Liver (tissue), 9 donors: ENCODE data around the gene BRD2. TPM values are rescaled to one million over a fixed set of nuclear protein-coding genes. Genes with fewer than 3 reads are reported as not detected.

Experiments used
- DNase-seq: peaks from one replicate; pipeline ENCODE4 v3.0.0-alpha.2; 2017; ENCODE audit warnings: low spot score
- H3K27ac ChIP-seq, 2 donors: one replicate each; pipeline ENCODE4 v1.7.0; 2013; ENCODE audit warnings: inconsistent platforms in 2 of 2, low read length in 2 of 2, control low read depth in 1 of 2, low read depth in 1 of 2, mild to moderate bottlenecking in 1 of 2
- H3K27me3 ChIP-seq, 4 donors: one replicate each; pipeline versions ENCODE4 v1.6.1 to v1.7.0; 2013; ENCODE audit warnings: low read length in 3 of 4, inconsistent platforms in 1 of 4, mild to moderate bottlenecking in 1 of 4, moderate library complexity in 1 of 4; ENCODE audit not compliant: control insufficient read depth in 4 of 4, insufficient read depth in 4 of 4
- H3K36me3 ChIP-seq, 4 donors: one replicate each; pipeline versions ENCODE4 v1.6.1 to v1.7.0; 2013; ENCODE audit warnings: low read length in 3 of 4, mild to moderate bottlenecking in 3 of 4, low read depth in 1 of 4, moderate library complexity in 1 of 4; ENCODE audit not compliant: control insufficient read depth in 4 of 4, insufficient read depth in 3 of 4
- H3K4me1 ChIP-seq, 4 donors: one replicate each; pipeline versions ENCODE4 v1.6.1 to v1.7.0; 2013; ENCODE audit warnings: low read length in 3 of 4, mild to moderate bottlenecking in 3 of 4, moderate library complexity in 1 of 4; ENCODE audit not compliant: control insufficient read depth in 4 of 4, insufficient read depth in 4 of 4
- H3K4me3 ChIP-seq, 3 donors: one replicate each; pipeline versions ENCODE4 v1.6.1 to v1.7.0; 2013; ENCODE audit warnings: low read length in 3 of 3, control low read depth in 1 of 3, low read depth in 1 of 3, mild to moderate bottlenecking in 1 of 3
- H3K9ac ChIP-seq, 2 donors: one replicate each; pipeline ENCODE4 v1.7.0; 2013; ENCODE audit warnings: low read length in 2 of 2, mild to moderate bottlenecking in 2 of 2, moderate library complexity in 2 of 2, control low read depth in 1 of 2, low read depth in 1 of 2
- H3K9me3 ChIP-seq, 4 donors: one replicate each; pipeline versions ENCODE4 v1.6.1 to v1.7.0; 2013; ENCODE audit warnings: low read length in 3 of 4; ENCODE audit not compliant: control insufficient read depth in 4 of 4
- EGR1 ChIP-seq, 2 donors: IDR thresholded peaks; 2 replicates each; pipeline ENCODE4 v1.6.1; 2016 to 2018; ENCODE audit warnings: antibody characterized with exemption in 2 of 2, low read depth in 2 of 2
- FOXA1 ChIP-seq: IDR thresholded peaks from 2 replicates; pipeline ENCODE4 v1.6.1; 2016; ENCODE audit warnings: antibody characterized with exemption
- FOXA2 ChIP-seq: IDR thresholded peaks from 2 replicates; pipeline ENCODE4 v1.6.1; 2016; ENCODE audit warnings: antibody characterized with exemption
- GABPA ChIP-seq, 2 donors: IDR thresholded peaks in 1 of 2; conservative IDR thresholded peaks in 1 of 2; 2 replicates each; pipeline ENCODE4 v1.6.1; 2016; ENCODE audit warnings: antibody characterized with exemption in 2 of 2, mild to moderate bottlenecking in 1 of 2, moderate library complexity in 1 of 2
- HNF4G ChIP-seq: IDR thresholded peaks from 2 replicates; pipeline ENCODE4 v1.6.1; 2016; ENCODE audit warnings: antibody characterized with exemption
- JUND ChIP-seq, 2 donors: IDR thresholded peaks; 2 replicates each; pipeline ENCODE4 v1.6.1; 2016; ENCODE audit warnings: antibody characterized with exemption in 2 of 2
- NR2F2 ChIP-seq: IDR thresholded peaks from 2 replicates; pipeline ENCODE4 v1.6.1; 2016; ENCODE audit warnings: antibody characterized with exemption
- RAD21 ChIP-seq, 2 donors: IDR thresholded peaks; 2 replicates each; pipeline ENCODE4 v1.6.1; 2016; ENCODE audit warnings: antibody characterized with exemption in 2 of 2, mild to moderate bottlenecking in 2 of 2
- RXRA ChIP-seq, 2 donors: IDR thresholded peaks; 2 replicates each; pipeline ENCODE4 v1.6.1; 2017 to 2018; ENCODE audit warnings: antibody characterized with exemption in 2 of 2, mild to moderate bottlenecking in 1 of 2
- SP1 ChIP-seq: IDR thresholded peaks from 2 replicates; pipeline ENCODE4 v1.6.1; 2018; ENCODE audit warnings: antibody characterized with exemption, mild to moderate bottlenecking
- TAF1 ChIP-seq: conservative IDR thresholded peaks from 2 replicates; pipeline ENCODE4 v1.6.1; 2016; ENCODE audit warnings: antibody characterized with exemption, mild to moderate bottlenecking
- YY1 ChIP-seq: IDR thresholded peaks from 2 replicates; pipeline ENCODE4 v1.6.1; 2016; ENCODE audit warnings: antibody characterized with exemption, mild to moderate bottlenecking
- WGBS: extraction: QIAGEN DNeasy Blood & Tissue Kit; methylation state at CpG from one replicate; pipeline ENCODE4 v1.1.7; 2013; 5-methylcytosine and 5-hydroxymethylcytosine counted together
- polyA plus RNA-seq, 2 donors: library from polyadenylated mRNA; stranded (reverse) in 1 of 2; unstranded in 1 of 2; fragments of 200-250 nt in 1 of 2; fragments of >200 nt in 1 of 2; fragmentation: Nextera tagmentation in 1 of 2; extraction: Ambion mirVana in 1 of 2; gene quantifications; one replicate each; pipeline versions ENCODE4 v1.2.1 to v1.2.3, GENCODE V29; 2013 to 2015
- total RNA-seq, 2 donors: library from RNA; depleted of rRNA; stranded (reverse); fragments of >200 nt; gene quantifications; one replicate each; pipeline ENCODE4 v1.2.3, GENCODE V29; 2014
- TF ChIP-seq, protein P1 (sequence below): IDR thresholded peaks from 2 replicates; pipeline ENCODE4 v1.6.1; 2016; ENCODE audit warnings: antibody characterized with exemption
- TF ChIP-seq, protein P2 (sequence below): IDR thresholded peaks from 2 replicates; pipeline ENCODE4 v1.6.1; 2016; ENCODE audit warnings: antibody characterized with exemption
- TF ChIP-seq, protein P3 (sequence below): IDR thresholded peaks from 2 replicates; pipeline ENCODE4 v1.6.1; 2016; ENCODE audit warnings: antibody characterized with exemption, mild to moderate bottlenecking
- TF ChIP-seq, protein P4 (sequence below): fragments of 150-350 bp; IDR thresholded peaks from 2 replicates; pipeline ENCODE4 v1.5.1; 2017; ENCODE audit warnings: improper control_type of control experiment, low read depth, low read length; ENCODE audit not compliant: missing input control
- TF ChIP-seq, protein P5 (sequence below): IDR thresholded peaks from 2 replicates; pipeline ENCODE4 v1.6.1; 2016; ENCODE audit warnings: antibody characterized with exemption
- donor health status: healthy.
- donor health status: healthy.
- donor health status: healthy.
- donor health status: healthy.
- donor health status: healthy.

The BRD2 gene
- total and polyA plus RNA-seq, 4 donors, result 29.8 to 100 (median 50.2) TPM

DNA sequence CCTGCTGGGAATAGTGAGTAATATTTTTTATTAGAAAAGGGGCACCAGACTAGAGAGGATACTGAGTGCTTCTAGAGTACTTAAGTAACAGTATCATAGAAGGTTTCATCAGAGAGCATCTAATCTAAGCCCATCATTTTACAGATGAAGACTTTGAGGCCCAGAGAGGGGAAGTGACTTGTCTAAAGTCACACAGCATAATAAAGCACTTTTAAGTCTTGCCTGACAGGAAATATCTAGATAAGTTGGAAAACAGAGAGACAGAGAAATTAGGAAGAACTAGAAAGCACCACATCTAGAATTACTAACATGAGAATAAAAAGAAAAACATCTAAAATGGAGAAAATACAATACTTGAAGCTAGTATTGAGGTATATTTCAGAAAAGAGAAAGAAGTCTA is 21.5 kb upstream of the BRD2 start:
- no peak for TF ChIP-seq NR2F2
- TF ChIP-seq HNF4G, result no peak
- TF ChIP-seq JUND (IDR thresholded peaks at IDR 0.05), result no peak
- TF ChIP-seq YY1, result no peak
- no peak for TF ChIP-seq TAF1
- no peak for TF ChIP-seq FOXA2
- TF ChIP-seq, protein P1, sequence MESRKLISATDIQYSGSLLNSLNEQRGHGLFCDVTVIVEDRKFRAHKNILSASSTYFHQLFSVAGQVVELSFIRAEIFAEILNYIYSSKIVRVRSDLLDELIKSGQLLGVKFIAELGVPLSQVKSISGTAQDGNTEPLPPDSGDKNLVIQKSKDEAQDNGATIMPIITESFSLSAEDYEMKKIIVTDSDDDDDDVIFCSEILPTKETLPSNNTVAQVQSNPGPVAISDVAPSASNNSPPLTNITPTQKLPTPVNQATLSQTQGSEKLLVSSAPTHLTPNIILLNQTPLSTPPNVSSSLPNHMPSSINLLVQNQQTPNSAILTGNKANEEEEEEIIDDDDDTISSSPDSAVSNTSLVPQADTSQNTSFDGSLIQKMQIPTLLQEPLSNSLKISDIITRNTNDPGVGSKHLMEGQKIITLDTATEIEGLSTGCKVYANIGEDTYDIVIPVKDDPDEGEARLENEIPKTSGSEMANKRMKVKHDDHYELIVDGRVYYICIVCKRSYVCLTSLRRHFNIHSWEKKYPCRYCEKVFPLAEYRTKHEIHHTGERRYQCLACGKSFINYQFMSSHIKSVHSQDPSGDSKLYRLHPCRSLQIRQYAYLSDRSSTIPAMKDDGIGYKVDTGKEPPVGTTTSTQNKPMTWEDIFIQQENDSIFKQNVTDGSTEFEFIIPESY, result no peak
- H3K4me1 ChIP-seq, result no peaks in the 10 kb centered on the region
- H3K36me3 ChIP-seq, result no peaks in the 10 kb centered on the region
- no peak overlapping the region for H3K9ac ChIP-seq
- no peaks in the 10 kb centered on the region for H3K9me3 ChIP-seq
- no peak overlapping the region for H3K27ac ChIP-seq
- DNase-seq, result no peak
- no peaks in the 10 kb centered on the region for H3K27me3 ChIP-seq
- no peak overlapping the region for H3K4me3 ChIP-seq

DNA sequence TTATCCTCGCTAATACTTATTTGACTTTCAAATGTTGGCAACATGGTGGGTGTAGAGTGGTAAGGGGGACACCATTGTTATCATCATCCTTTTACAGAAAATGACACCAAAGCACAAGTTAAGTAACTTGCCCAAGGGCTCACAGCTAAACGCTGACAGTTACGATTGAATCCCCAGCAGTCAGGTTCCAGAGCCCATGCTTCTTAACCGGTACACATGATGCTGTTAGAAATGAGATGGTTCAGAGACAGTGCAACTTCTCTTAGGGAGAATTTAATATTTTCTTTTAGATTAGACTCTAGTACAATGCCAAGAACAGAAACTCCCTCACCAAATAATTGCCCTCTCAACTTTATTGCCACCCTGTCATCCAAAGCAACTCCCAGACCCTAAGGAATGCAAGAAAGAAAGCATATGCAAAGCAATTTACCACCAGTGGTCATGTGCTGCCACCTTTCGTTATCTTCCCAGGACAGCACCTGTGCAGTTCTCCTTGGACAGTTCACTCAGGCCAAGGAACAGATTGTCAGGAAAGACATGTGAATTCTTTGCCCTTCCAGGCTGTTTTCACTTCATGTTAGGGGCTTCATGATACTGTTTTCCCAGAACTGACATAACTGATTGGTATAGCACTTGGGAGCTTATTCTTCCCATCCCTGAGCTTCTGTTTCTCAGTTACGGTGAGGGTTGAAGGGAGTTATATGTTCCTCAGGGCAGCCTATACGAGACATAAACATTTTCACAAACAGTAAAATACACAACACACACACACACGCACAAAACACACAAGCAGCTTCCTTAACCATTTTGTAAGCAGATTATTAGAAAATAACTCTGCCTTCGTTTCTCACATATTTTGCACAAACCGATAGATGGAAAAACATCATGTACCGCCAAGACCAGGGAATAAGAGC is 20.6 kb upstream of the BRD2 start:
- H3K9me3 ChIP-seq, result no peaks in the 10 kb centered on the region
- H3K27me3 ChIP-seq, result no peaks in the 10 kb centered on the region
- H3K36me3 ChIP-seq, result no peaks in the 10 kb centered on the region
- H3K27ac ChIP-seq, result no peak overlapping the region
- WGBS, result 71% methylated on average over 11 of the region's 11 CpGs
- no peak overlapping the region for H3K4me3 ChIP-seq
- TF ChIP-seq JUND (IDR thresholded peaks at IDR 0.05) (no peak), HNF4G (no peak), RAD21 (IDR thresholded peaks at IDR 0.05) (peak; percentile 90 to 91), YY1 (no peak), RXRA (IDR thresholded peaks at IDR 0.05) (no peak), FOXA2 (no peak), FOXA1 (no peak), NR2F2 (no peak), TAF1 (no peak), SP1 (no peak), GABPA (IDR thresholded peaks at IDR 0.05 in 1 of 2, conservative IDR thresholded peaks at IDR 0.05 in 1 of 2) (no peak), EGR1 (IDR thresholded peaks at IDR 0.05; ENCODE audit: low read depth in 2 of 2) (no peak)
- TF ChIP-seq, protein P2, sequence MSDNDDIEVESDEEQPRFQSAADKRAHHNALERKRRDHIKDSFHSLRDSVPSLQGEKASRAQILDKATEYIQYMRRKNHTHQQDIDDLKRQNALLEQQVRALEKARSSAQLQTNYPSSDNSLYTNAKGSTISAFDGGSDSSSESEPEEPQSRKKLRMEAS, result no peak
- TF ChIP-seq, protein P3, sequence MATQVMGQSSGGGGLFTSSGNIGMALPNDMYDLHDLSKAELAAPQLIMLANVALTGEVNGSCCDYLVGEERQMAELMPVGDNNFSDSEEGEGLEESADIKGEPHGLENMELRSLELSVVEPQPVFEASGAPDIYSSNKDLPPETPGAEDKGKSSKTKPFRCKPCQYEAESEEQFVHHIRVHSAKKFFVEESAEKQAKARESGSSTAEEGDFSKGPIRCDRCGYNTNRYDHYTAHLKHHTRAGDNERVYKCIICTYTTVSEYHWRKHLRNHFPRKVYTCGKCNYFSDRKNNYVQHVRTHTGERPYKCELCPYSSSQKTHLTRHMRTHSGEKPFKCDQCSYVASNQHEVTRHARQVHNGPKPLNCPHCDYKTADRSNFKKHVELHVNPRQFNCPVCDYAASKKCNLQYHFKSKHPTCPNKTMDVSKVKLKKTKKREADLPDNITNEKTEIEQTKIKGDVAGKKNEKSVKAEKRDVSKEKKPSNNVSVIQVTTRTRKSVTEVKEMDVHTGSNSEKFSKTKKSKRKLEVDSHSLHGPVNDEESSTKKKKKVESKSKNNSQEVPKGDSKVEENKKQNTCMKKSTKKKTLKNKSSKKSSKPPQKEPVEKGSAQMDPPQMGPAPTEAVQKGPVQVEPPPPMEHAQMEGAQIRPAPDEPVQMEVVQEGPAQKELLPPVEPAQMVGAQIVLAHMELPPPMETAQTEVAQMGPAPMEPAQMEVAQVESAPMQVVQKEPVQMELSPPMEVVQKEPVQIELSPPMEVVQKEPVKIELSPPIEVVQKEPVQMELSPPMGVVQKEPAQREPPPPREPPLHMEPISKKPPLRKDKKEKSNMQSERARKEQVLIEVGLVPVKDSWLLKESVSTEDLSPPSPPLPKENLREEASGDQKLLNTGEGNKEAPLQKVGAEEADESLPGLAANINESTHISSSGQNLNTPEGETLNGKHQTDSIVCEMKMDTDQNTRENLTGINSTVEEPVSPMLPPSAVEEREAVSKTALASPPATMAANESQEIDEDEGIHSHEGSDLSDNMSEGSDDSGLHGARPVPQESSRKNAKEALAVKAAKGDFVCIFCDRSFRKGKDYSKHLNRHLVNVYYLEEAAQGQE, result no peak
- TF ChIP-seq, protein P4, sequence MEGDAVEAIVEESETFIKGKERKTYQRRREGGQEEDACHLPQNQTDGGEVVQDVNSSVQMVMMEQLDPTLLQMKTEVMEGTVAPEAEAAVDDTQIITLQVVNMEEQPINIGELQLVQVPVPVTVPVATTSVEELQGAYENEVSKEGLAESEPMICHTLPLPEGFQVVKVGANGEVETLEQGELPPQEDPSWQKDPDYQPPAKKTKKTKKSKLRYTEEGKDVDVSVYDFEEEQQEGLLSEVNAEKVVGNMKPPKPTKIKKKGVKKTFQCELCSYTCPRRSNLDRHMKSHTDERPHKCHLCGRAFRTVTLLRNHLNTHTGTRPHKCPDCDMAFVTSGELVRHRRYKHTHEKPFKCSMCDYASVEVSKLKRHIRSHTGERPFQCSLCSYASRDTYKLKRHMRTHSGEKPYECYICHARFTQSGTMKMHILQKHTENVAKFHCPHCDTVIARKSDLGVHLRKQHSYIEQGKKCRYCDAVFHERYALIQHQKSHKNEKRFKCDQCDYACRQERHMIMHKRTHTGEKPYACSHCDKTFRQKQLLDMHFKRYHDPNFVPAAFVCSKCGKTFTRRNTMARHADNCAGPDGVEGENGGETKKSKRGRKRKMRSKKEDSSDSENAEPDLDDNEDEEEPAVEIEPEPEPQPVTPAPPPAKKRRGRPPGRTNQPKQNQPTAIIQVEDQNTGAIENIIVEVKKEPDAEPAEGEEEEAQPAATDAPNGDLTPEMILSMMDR, result peak; percentile 66
- TF ChIP-seq, protein P1, result no peak
- TF ChIP-seq, protein P5, sequence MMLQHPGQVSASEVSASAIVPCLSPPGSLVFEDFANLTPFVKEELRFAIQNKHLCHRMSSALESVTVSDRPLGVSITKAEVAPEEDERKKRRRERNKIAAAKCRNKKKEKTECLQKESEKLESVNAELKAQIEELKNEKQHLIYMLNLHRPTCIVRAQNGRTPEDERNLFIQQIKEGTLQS, result no peak
- peaks cover 0 to 2% (median under 1%) of the 10 kb centered on the region in 4 donors for H3K4me1 ChIP-seq
- DNase-seq, result no peak
- no peak overlapping the region for H3K9ac ChIP-seq
